ENCODE data around the gene IRAG1.

GRCh38 chr11:10650630-10651029, 42.9 kb downstream of the IRAG1 start:
- TF ChIP-seq TAF1 (IDR thresholded peaks at IDR 0.05; ENCODE audit: borderline replicate concordance, insufficient read depth, low read length): no peak
- TF ChIP-seq SIN3A (IDR thresholded peaks at IDR 0.05; ENCODE audit: borderline replicate concordance, insufficient read depth, low read length): no peak
- no peak for TF ChIP-seq POLR2AphosphoS5 (IDR thresholded peaks at IDR 0.05; ENCODE audit: low read depth, low read length)
